Measurements from ENCODE around the gene SLC25A44. TPM values are rescaled to one million over a fixed set of nuclear protein-coding genes. Genes with fewer than 3 reads are reported as not detected.

The SLC25A44 gene
- total RNA-seq, 1 donor from 2014 or later, result 13.5 TPM

- Histone ChIP-seq H3K27me3 (no peaks in the 10 kb centered on the region), H3K36me3 (peaks cover 26 to 40% of the 10 kb centered on the region in 2 donors), H3K4me1 (peaks cover 0 to 7% of the 10 kb centered on the region in 2 donors), H3K27ac (no peak overlapping the region), H3K4me3 (no peak overlapping the region), H3K9me3 (no peaks in the 10 kb centered on the region)
- no peak for DNase-seq (ENCODE audit: low spot score in 2 of 2)
- intact Hi-C loops (cut with DNase I), result no loop called here
- no peak for TF ChIP-seq CTCF (IDR thresholded peaks at IDR 0.05)
Observed at GRCh38 chr1:156221986-156222692, 28.2 kb downstream of the SLC25A44 start.

GRCh38 chr1:156225677-156226014 lies 31.7 kb downstream of the SLC25A44 start:
- no peak for TF ChIP-seq CTCF (IDR thresholded peaks at IDR 0.05)
- H3K36me3 ChIP-seq, result peaks cover 35 to 36% of the 10 kb centered on the region in 2 donors

GRCh38 chr1:156226116-156226538 lies 32.2 kb downstream of the SLC25A44 start:
- Histone ChIP-seq H3K4me3 (no peak overlapping the region), H3K27ac (no peak overlapping the region), H3K9me3 (no peaks in the 10 kb centered on the region), H3K27me3 (no peaks in the 10 kb centered on the region), H3K36me3 (peaks cover 30 to 31% of the 10 kb centered on the region in 2 donors), H3K4me1 (no peaks in the 10 kb centered on the region)
- TF ChIP-seq CTCF (IDR thresholded peaks at IDR 0.05), result no peak
- intact Hi-C loops (cut with DNase I), result no loop called here
- DNase-seq (ENCODE audit: low spot score in 2 of 2), result no peak

More at GRCh38 chr1:156225677-156226014, 31.7 kb downstream of the SLC25A44 start:
- Histone ChIP-seq H3K27ac (no peak overlapping the region), H3K9me3 (no peaks in the 10 kb centered on the region), H3K4me3 (no peak overlapping the region), H3K4me1 (no peaks in the 10 kb centered on the region), H3K27me3 (no peaks in the 10 kb centered on the region)
- intact Hi-C loops (cut with DNase I), result loop anchor here (1.0 to 2.0 kb wide), 2 partner anchors 79 to 135 kb away; no protein-coding TSS in a partner anchor
- no peak for DNase-seq (ENCODE audit: low spot score in 2 of 2)

GRCh38 chr1:156226782-156227181 lies 32.9 kb downstream of the SLC25A44 start:
- Histone ChIP-seq H3K4me1 (no peaks in the 10 kb centered on the region), H3K27me3 (no peaks in the 10 kb centered on the region), H3K36me3 (peaks cover 25 to 26% of the 10 kb centered on the region in 2 donors), H3K4me3 (no peak overlapping the region), H3K9me3 (no peaks in the 10 kb centered on the region), H3K27ac (no peak overlapping the region)
- no peak for DNase-seq (ENCODE audit: low spot score in 2 of 2)
- intact Hi-C loops (cut with DNase I), result no loop called here
- no peak for TF ChIP-seq CTCF (IDR thresholded peaks at IDR 0.05)

GRCh38 chr1:156228501-156228900 lies 34.6 kb downstream of the SLC25A44 start:
- no peak overlapping the region for H3K4me3 ChIP-seq
- peaks cover 12 to 17% of the 10 kb centered on the region in 2 donors for H3K36me3 ChIP-seq
- TF ChIP-seq CTCF (IDR thresholded peaks at IDR 0.05), result no peak
- DNase-seq (ENCODE audit: low spot score in 2 of 2), result no peak
- H3K4me1 ChIP-seq, result no peaks in the 10 kb centered on the region
- H3K27me3 ChIP-seq, result no peaks in the 10 kb centered on the region
- no peaks in the 10 kb centered on the region for H3K9me3 ChIP-seq
- H3K27ac ChIP-seq, result no peak overlapping the region
- intact Hi-C loops (cut with DNase I), result no loop called here
